ENCODE measurements around the gene RNF5. TPM values are rescaled to one million over a fixed set of nuclear protein-coding genes. Genes with fewer than 3 reads are reported as not detected.
A peak's percentile ranks its signal among the peaks of the same experiment; 100 is the strongest.

Gene RNF5
- total RNA-seq, 4 donors from 2014 or later: 20.8 to 59.0 (median 40.8) TPM

DNA sequence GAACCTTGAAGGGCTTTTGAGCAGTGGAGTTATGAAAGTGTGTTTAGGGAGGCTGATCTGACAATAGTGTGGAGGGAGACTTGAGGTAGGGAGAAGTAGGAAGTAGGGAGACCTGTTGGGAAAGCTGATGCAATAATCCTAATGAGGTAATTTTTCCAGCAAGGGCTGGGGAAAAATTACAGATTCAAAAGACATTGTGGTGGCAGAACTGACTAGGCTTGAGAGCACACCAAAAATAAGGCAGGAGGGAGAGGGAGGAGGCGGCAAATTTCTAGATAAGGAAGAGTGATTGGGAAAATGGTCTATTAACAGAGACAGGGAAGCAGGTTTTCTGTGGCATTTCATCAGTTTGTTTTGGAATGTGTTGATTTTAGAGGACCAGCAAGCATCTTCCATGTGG is 31.9 kb upstream of the RNF5 start:
- TF ChIP-seq POLR2A (IDR thresholded peaks at IDR 0.05) (no peak), CTCF (IDR thresholded peaks at IDR 0.05) (no peak)
- Histone ChIP-seq H3K4me1 (peaks cover 0 to 47% (median 0%) of the 10 kb centered on the region in 3 donors), H3K4me3 (no peak overlapping the region), H3K36me3 (peaks cover 0 to 11% (median 0%) of the 10 kb centered on the region in 3 donors), H3K9me3 (no peaks in the 10 kb centered on the region), H3K27ac (no peak overlapping the region), H3K27me3 (peaks cover 0 to 16% (median 0%) of the 10 kb centered on the region in 4 donors)
- intact Hi-C loops (cut with DNase I): no loop called here
- no peak for DNase-seq
- 86 to 89% methylated on average over 1 of the region's 1 CpG for WGBS, 2 donors

DNA sequence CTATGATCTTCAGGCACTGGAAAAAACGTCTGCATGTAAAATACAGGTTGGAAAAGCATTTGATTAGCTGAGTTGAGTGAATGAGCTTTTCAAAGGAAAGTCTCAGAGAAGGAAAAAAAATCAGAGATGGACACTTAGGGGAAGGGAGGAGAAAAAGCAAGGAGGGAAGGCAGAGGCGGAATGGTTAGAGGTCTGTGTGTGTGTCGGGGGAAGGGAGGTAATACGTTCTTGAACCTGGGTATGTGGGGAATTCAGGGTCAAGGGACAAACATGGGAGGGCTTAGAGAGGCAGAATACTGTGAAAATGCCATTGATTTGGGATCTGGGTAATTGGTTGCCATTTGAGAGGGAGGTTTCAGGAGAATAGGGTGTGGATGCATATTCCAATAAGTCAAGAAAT is 31.5 kb upstream of the RNF5 start:
- intact Hi-C loops (cut with DNase I): no loop called here
- TF ChIP-seq POLR2A (IDR thresholded peaks at IDR 0.05) (no peak), CTCF (IDR thresholded peaks at IDR 0.05) (no peak)
- no peak overlapping the region for H3K27ac ChIP-seq
- peaks cover 0 to 51% (median 0%) of the 10 kb centered on the region in 3 donors for H3K4me1 ChIP-seq
- peaks cover 0 to 11% (median 0%) of the 10 kb centered on the region in 3 donors for H3K36me3 ChIP-seq
- peaks cover 0 to 16% (median 0%) of the 10 kb centered on the region in 4 donors for H3K27me3 ChIP-seq
- 53 to 60% methylated on average over 4 of the region's 4 CpGs for WGBS, 2 donors
- H3K4me3 ChIP-seq: no peak overlapping the region
- H3K9me3 ChIP-seq: no peaks in the 10 kb centered on the region
- no peak for DNase-seq

- peaks cover 0 to 16% (median 0%) of the 10 kb centered on the region in 4 donors for H3K27me3 ChIP-seq
Measured at GRCh38 chr6:32147401-32148132, 30.6 kb upstream of the RNF5 start.

GRCh38 chr6:32148289-32149091 is 29.7 kb upstream of the RNF5 start:
- Histone ChIP-seq H3K27me3 (peaks cover 0 to 16% (median 0%) of the 10 kb centered on the region in 4 donors), H3K9me3 (no peaks in the 10 kb centered on the region), H3K4me3 (peak overlapping the region; percentile 17 to 52 (median 48)), H3K27ac (peak overlapping the region in 3 of 4 donors; percentile 10 to 69 (median 46)), H3K4me1 (peaks cover 10 to 65% (median 13%) of the 10 kb centered on the region in 3 donors), H3K36me3 (peaks cover 0 to 11% (median 0%) of the 10 kb centered on the region in 3 donors)
- 20 to 31% methylated on average over 38 of the region's 39 CpGs for WGBS, 2 donors
- no peak for DNase-seq
- TF ChIP-seq POLR2A (IDR thresholded peaks at IDR 0.05) (no peak), CTCF (IDR thresholded peaks at IDR 0.05) (peak in 4 of 6 experiments; percentile 13 to 45 (median 22))
- intact Hi-C loops (cut with DNase I): no loop called here

More at GRCh38 chr6:32147401-32148132, 30.6 kb upstream of the RNF5 start:
- WGBS, 2 donors: 89 to 96% methylated on average over 4 of the region's 4 CpGs
- Histone ChIP-seq H3K9me3 (no peaks in the 10 kb centered on the region), H3K36me3 (peaks cover 0 to 11% (median 0%) of the 10 kb centered on the region in 3 donors), H3K27ac (no peak overlapping the region), H3K4me3 (no peak overlapping the region), H3K4me1 (peaks cover 5 to 60% (median 6%) of the 10 kb centered on the region in 3 donors)
- TF ChIP-seq CTCF (IDR thresholded peaks at IDR 0.05) (no peak), POLR2A (IDR thresholded peaks at IDR 0.05) (no peak)
- intact Hi-C loops (cut with DNase I): no loop called here
- no peak for DNase-seq

Measured in esophagus squamous epithelium (tissue), 5 donors.